Activated T-cell treated with anti-CD3 and anti-CD28 coated beads for 1 hour (primary cell): ENCODE results near the gene HNRNPR.
"Not testable (repeated sequence)": the region's sequence is repeated elsewhere in the genome, so short reads cannot be mapped to it uniquely, and the experiment has no call there.

Experiments used
- DNase-seq: peaks from one replicate; pipeline ENCODE4 v3.0.0-alpha.2; 2020; ENCODE audit warnings: low read depth

The HNRNPR gene

GRCh38 chr1:23322770-23323169 lies 21.3 kb downstream of the HNRNPR start:
- no peak for DNase-seq

- not testable (repeated sequence) for DNase-seq
Measured at GRCh38 chr1:23310280-23310679, 33.8 kb downstream of the HNRNPR start.

GRCh38 chr1:23304140-23304620 lies 39.9 kb downstream of the HNRNPR start:
- DNase-seq = no peak

- DNase-seq = no peak
Measured at GRCh38 chr1:23303524-23303923, 40.6 kb downstream of the HNRNPR start.

- DNase-seq = no peak
Measured at GRCh38 chr1:23296931-23297330, 47.2 kb downstream of the HNRNPR start.

GRCh38 chr1:23291706-23292105 lies 52.4 kb downstream of the HNRNPR start:
- no peak for DNase-seq

- no peak for DNase-seq
Measured at GRCh38 chr1:23290836-23291565, 53.1 kb downstream of the HNRNPR start.

- no peak for DNase-seq
Measured at GRCh38 chr1:23288671-23289070, 55.4 kb downstream of the HNRNPR start.

- DNase-seq = no peak
Measured at GRCh38 chr1:23288201-23288600, 55.9 kb downstream of the HNRNPR start.

- no peak for DNase-seq
Measured at GRCh38 chr1:23286401-23286800, 57.7 kb downstream of the HNRNPR start.

GRCh38 chr1:23283667-23284602 lies 60.1 kb downstream of the HNRNPR start:
- no peak for DNase-seq

GRCh38 chr1:23282957-23283356 lies 61.1 kb downstream of the HNRNPR start:
- no peak for DNase-seq

- DNase-seq = no peak
Measured at GRCh38 chr1:23278717-23279116, 65.4 kb downstream of the HNRNPR start.

- DNase-seq = no peak
Measured at GRCh38 chr1:23276531-23276930, 67.6 kb downstream of the HNRNPR start.

GRCh38 chr1:23274134-23274505 lies 70.0 kb downstream of the HNRNPR start:
- DNase-seq = no peak

- no peak for DNase-seq
Measured at GRCh38 chr1:23273450-23274133, 70.5 kb downstream of the HNRNPR start.

- no peak for DNase-seq
Measured at GRCh38 chr1:23263380-23263887, 80.7 kb downstream of the HNRNPR start.

GRCh38 chr1:23258082-23258481 lies 86.0 kb downstream of the HNRNPR start:
- DNase-seq = not testable (repeated sequence)

- DNase-seq = not testable (repeated sequence)
Measured at GRCh38 chr1:23257371-23257770, 86.7 kb downstream of the HNRNPR start.
